HEK293 (cell line): Measurements from ENCODE around the gene IGFL2.

ENCODE experiments used
- CTCF ChIA-PET: fragments of 350-600 bp; formaldehyde crosslinking; extraction: SDS; loops from one replicate; lab custom pipeline; 2021; ENCODE audit warnings: antibody characterized with exemption; lab: Yijun Ruan, JAX
- POLR2A ChIA-PET: fragments of 300-600 bp; formaldehyde crosslinking; extraction: SDS; loops from one replicate; lab custom pipeline; 2020; ENCODE audit warnings: antibody characterized with exemption, inconsistent platforms; lab: Yijun Ruan, JAX
- H3K27ac ChIP-seq: fragments of 200-500 bp; sonication (Bioruptor generic); 2 replicates; pipeline ENCODE4 v1.5.1; 2014; ENCODE audit warnings: low read depth, low read length, control low read depth, inconsistent platforms; ENCODE audit errors: extremely low read depth
- H3K36me3 ChIP-seq, 2 experiments: fragments of 200-500 bp in 1 of 2; sonication (Bioruptor generic) in 1 of 2; 1 replicate in 1 of 2; 2 replicates in 1 of 2; pipeline ENCODE4 v1.5.1; 2014 to 2017; ENCODE audit warnings: inconsistent platforms in 2 of 2, low read length in 2 of 2; ENCODE audit not compliant: control insufficient read depth in 2 of 2, insufficient read depth in 1 of 2
- H3K4me1 ChIP-seq: fragments of 200-500 bp; sonication (Bioruptor generic); 2 replicates; pipeline ENCODE4 v1.5.1; 2014; ENCODE audit warnings: mild to moderate bottlenecking, low read length, inconsistent platforms; ENCODE audit not compliant: control insufficient read depth, insufficient read depth
- H3K4me3 ChIP-seq: 2 replicates; pipeline ENCODE4 v1.5.1; 2011; ENCODE audit warnings: low read depth, mild to moderate bottlenecking, control low read depth, low read length, moderate library complexity
- H3K9me3 ChIP-seq: fragments of 200-500 bp; sonication (Bioruptor generic); 2 replicates; pipeline ENCODE4 v1.5.1; 2014; ENCODE audit warnings: low read depth, low read length, inconsistent platforms; ENCODE audit not compliant: control insufficient read depth, insufficient read depth
- GLI2 ChIP-seq: fragments of 450-650 bp; formaldehyde crosslinking; IDR thresholded peaks from 2 replicates; pipeline ENCODE4; 2017; ENCODE audit warnings: missing biosample characterization, missing genetic modification characterization, low read depth, borderline replicate concordance
- MZF1 ChIP-seq: fragments of 450-650 bp; formaldehyde crosslinking; IDR thresholded peaks from 2 replicates; pipeline ENCODE4 v1.5.1; 2017; ENCODE audit warnings: missing biosample characterization, missing genetic modification characterization, borderline replicate concordance
- RBAK ChIP-seq: fragments of 450-650 bp; formaldehyde crosslinking; IDR thresholded peaks from 2 replicates; pipeline ENCODE4 v1.5.1; 2016; ENCODE audit warnings: missing biosample characterization, missing genetic modification characterization
- SALL2 ChIP-seq: fragments of 450-650 bp; formaldehyde crosslinking; IDR thresholded peaks from 2 replicates; pipeline ENCODE4 v1.5.0; 2017; ENCODE audit warnings: missing biosample characterization, mild to moderate bottlenecking, missing genetic modification characterization, borderline replicate concordance
- YY2 ChIP-seq: fragments of 450-650 bp; formaldehyde crosslinking; IDR thresholded peaks from 2 replicates; pipeline ENCODE4 v1.5.1; 2016; ENCODE audit warnings: missing biosample characterization, missing genetic modification characterization
- ZBTB20 ChIP-seq: fragments of 450-650 bp; formaldehyde crosslinking; IDR thresholded peaks from 2 replicates; pipeline ENCODE4 v1.5.1; 2016; ENCODE audit warnings: missing biosample characterization, missing genetic modification characterization
- ZFP3 ChIP-seq: fragments of 450-650 bp; formaldehyde crosslinking; IDR thresholded peaks from 2 replicates; pipeline ENCODE4 v1.5.1; 2016; ENCODE audit warnings: low read depth, missing biosample characterization, missing genetic modification characterization
- ZFP69B ChIP-seq: fragments of 450-650 bp; formaldehyde crosslinking; IDR thresholded peaks from 2 replicates; pipeline ENCODE4 v1.5.1; 2016; ENCODE audit warnings: missing biosample characterization, missing genetic modification characterization
- ZIC2 ChIP-seq: fragments of 450-650 bp; formaldehyde crosslinking; IDR thresholded peaks from 2 replicates; pipeline ENCODE4 v1.5.1; 2016; ENCODE audit warnings: missing biosample characterization, missing genetic modification characterization
- ZNF280C ChIP-seq: fragments of 450-650 bp; formaldehyde crosslinking; IDR thresholded peaks from 2 replicates; pipeline ENCODE4 v1.5.1; 2016; ENCODE audit warnings: missing biosample characterization, missing genetic modification characterization
- ZNF292 ChIP-seq: fragments of 450-650 bp; formaldehyde crosslinking; IDR thresholded peaks from 2 replicates; pipeline ENCODE4 v1.5.1; 2016; ENCODE audit warnings: low read depth, missing biosample characterization, missing genetic modification characterization, borderline replicate concordance
- ZNF354C ChIP-seq: fragments of 450-650 bp; formaldehyde crosslinking; IDR thresholded peaks from 2 replicates; pipeline ENCODE4 v1.5.1; 2016; ENCODE audit warnings: missing biosample characterization, missing genetic modification characterization, low read depth, borderline replicate concordance
- ZNF366 ChIP-seq: fragments of 450-650 bp; formaldehyde crosslinking; conservative IDR thresholded peaks from 2 replicates; pipeline ENCODE4 v1.5.1; 2016; ENCODE audit warnings: missing biosample characterization, missing genetic modification characterization
- ZNF394 ChIP-seq: fragments of 450-650 bp; formaldehyde crosslinking; IDR thresholded peaks from 2 replicates; pipeline ENCODE4 v1.5.1; 2016; ENCODE audit warnings: missing biosample characterization, missing genetic modification characterization, mild to moderate bottlenecking, moderate library complexity, borderline replicate concordance
- ZNF514 ChIP-seq: fragments of 450-650 bp; formaldehyde crosslinking; IDR thresholded peaks from 2 replicates; pipeline ENCODE4 v1.5.1; 2016; ENCODE audit warnings: missing biosample characterization, missing genetic modification characterization
- ZNF530 ChIP-seq: fragments of 450-650 bp; formaldehyde crosslinking; IDR thresholded peaks from 2 replicates; pipeline ENCODE4 v1.5.1; 2016; ENCODE audit warnings: low read depth, missing biosample characterization, missing genetic modification characterization
- ZNF558 ChIP-seq: fragments of 450-650 bp; formaldehyde crosslinking; IDR thresholded peaks from 2 replicates; pipeline ENCODE4 v1.5.1; 2016; ENCODE audit warnings: missing biosample characterization, missing genetic modification characterization
- ZNF571 ChIP-seq: fragments of 450-650 bp; formaldehyde crosslinking; IDR thresholded peaks from 2 replicates; pipeline ENCODE4 v1.5.0; 2017; ENCODE audit warnings: missing biosample characterization, missing genetic modification characterization
- ZNF585B ChIP-seq: fragments of 450-650 bp; formaldehyde crosslinking; IDR thresholded peaks from 2 replicates; pipeline ENCODE4 v1.5.1; 2016; ENCODE audit warnings: missing biosample characterization, missing genetic modification characterization
- ZNF610 ChIP-seq: fragments of 450-650 bp; formaldehyde crosslinking; IDR thresholded peaks from 2 replicates; pipeline ENCODE4 v1.5.1; 2016; ENCODE audit warnings: missing biosample characterization, missing genetic modification characterization, borderline replicate concordance
- ZNF623 ChIP-seq: fragments of 450-650 bp; formaldehyde crosslinking; IDR thresholded peaks from 2 replicates; pipeline ENCODE4 v1.5.1; 2016; ENCODE audit warnings: missing biosample characterization, missing genetic modification characterization
- ZNF626 ChIP-seq: fragments of 450-650 bp; sonication (Bioruptor Pico); formaldehyde crosslinking; IDR thresholded peaks from 2 replicates; pipeline ENCODE4 v1.5.1; 2018; ENCODE audit warnings: missing biosample characterization, missing genetic modification characterization, inconsistent platforms
- ZNF768 ChIP-seq: fragments of 450-650 bp; formaldehyde crosslinking; IDR thresholded peaks from 2 replicates; pipeline ENCODE4 v1.5.1; 2018; ENCODE audit warnings: missing biosample characterization, mild to moderate bottlenecking, missing genetic modification characterization
- ZNF776 ChIP-seq: fragments of 450-650 bp; formaldehyde crosslinking; IDR thresholded peaks from 2 replicates; pipeline ENCODE4 v1.5.0; 2017; ENCODE audit warnings: missing biosample characterization, missing genetic modification characterization, borderline replicate concordance

The IGFL2 gene

DNA sequence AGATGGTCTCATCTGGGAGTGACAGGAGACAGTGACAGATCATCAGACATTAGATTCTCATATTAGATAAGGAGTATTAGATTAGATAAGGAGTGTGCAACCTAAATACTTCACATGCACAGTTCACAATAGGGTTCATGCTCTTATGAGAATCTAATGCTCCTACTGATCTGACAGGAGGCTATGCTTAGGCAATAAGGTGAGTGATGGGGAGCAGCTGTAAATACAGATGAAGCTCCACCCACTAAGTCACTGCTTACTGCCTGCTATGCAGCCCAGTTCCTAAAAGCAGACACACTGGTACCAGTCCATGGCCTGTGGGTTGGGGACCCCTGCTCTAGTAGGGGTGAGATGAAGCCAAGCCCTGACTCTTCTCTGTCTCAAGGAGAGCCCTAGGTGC is 13.5 kb upstream of the IGFL2 start:
- no peak for TF ChIP-seq ZNF585B (tag by site-specific recombination)
- TF ChIP-seq ZNF558, result no peak
- peak; percentile 28; the same call in 1 of the 2 replicates for TF ChIP-seq ZNF394 (tag by site-specific recombination)
- POLR2A ChIA-PET, result no interaction called here
- Histone ChIP-seq H3K27ac (no peak overlapping the region), H3K36me3 (no peaks in the 10 kb centered on the region), H3K9me3 (no peaks in the 10 kb centered on the region; the same call in 1 of the 2 replicates), H3K4me3 (no peak overlapping the region), H3K4me1 (peaks cover 10% of the 10 kb centered on the region)
- CTCF ChIA-PET, result interaction anchor here (0.6 to 2.4 kb wide), 5 partner anchors 52 to 265 kb away, joined by 3 to 5 read pairs (median 3); no protein-coding TSS in a partner anchor

GRCh38 chr19:46137915-46138473 is 10.0 kb upstream of the IGFL2 start:
- H3K4me3 ChIP-seq, result no peak overlapping the region
- ChIA-PET POLR2A (interaction anchor here (1.1 kb wide), 1 partner anchor 10 kb away, joined by 3 read pairs; the partner anchor contains the start of gene IGFL2), CTCF (no interaction called here)
- TF ChIP-seq ZNF366 (tag by site-specific recombination) (no peak), ZNF626 (tag by site-specific recombination) (no peak), ZFP69B (tag by site-specific recombination) (no peak)
- no peak overlapping the region for H3K27ac ChIP-seq
- no peaks in the 10 kb centered on the region; the same call in 1 of the 2 replicates for H3K9me3 ChIP-seq
- peaks cover 10% of the 10 kb centered on the region for H3K4me1 ChIP-seq
- no peaks in the 10 kb centered on the region for H3K36me3 ChIP-seq

GRCh38 chr19:46141421-46141820 is 6.6 kb upstream of the IGFL2 start:
- Histone ChIP-seq H3K9me3 (no peaks in the 10 kb centered on the region), H3K4me3 (no peak overlapping the region), H3K36me3 (no peaks in the 10 kb centered on the region), H3K4me1 (no peaks in the 10 kb centered on the region), H3K27ac (no peak overlapping the region)
- TF ChIP-seq ZFP3 (tag by site-specific recombination) (no peak), ZIC2 (tag by site-specific recombination) (no peak), GLI2 (tag by site-specific recombination) (no peak), ZNF626 (tag by site-specific recombination) (no peak), ZNF768 (tag by site-specific recombination) (no peak), ZNF610 (no peak), ZNF623 (no peak)
- CTCF ChIA-PET, result no interaction called here
- POLR2A ChIA-PET, result no interaction called here

DNA sequence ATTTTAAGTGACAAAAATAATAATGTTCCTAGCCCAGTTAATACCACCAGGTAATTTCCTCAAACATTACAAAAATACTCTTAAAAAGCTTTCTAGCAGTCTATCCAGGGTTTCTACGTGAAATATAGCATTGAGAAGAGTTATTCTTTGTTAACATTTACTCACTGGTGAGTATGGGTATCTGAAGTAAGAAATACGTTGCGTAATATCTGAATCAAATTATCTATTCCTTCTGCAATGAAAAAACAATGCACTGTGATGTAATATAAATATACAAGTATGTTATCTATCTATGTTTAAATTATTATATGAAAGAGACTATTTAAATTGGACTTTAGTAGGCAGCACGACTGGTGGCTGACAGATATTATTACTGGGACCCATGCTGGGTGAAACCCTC is 5.7 kb upstream of the IGFL2 start:
- POLR2A ChIA-PET, result no interaction called here

More for the DNA sequence above, 5.7 kb upstream of the IGFL2 start:
- CTCF ChIA-PET, result interaction anchor here (0.6 to 1.2 kb wide), 2 partner anchors 13 to 63 kb away, joined by 3 read pairs; no protein-coding TSS in a partner anchor
- Histone ChIP-seq H3K27ac (no peak overlapping the region), H3K9me3 (no peaks in the 10 kb centered on the region), H3K4me3 (no peak overlapping the region), H3K36me3 (no peaks in the 10 kb centered on the region), H3K4me1 (peaks cover 4% of the 10 kb centered on the region; the same call in 1 of the 2 replicates)
- TF ChIP-seq ZNF354C, result no peak
- TF ChIP-seq ZNF776 (tag by site-specific recombination), result no peak
- TF ChIP-seq YY2 (tag by site-specific recombination), result no peak
- no peak for TF ChIP-seq RBAK
- no peak for TF ChIP-seq ZNF514 (tag by site-specific recombination)
- no peak for TF ChIP-seq ZBTB20
- no peak for TF ChIP-seq ZNF280C (tag by site-specific recombination)
- TF ChIP-seq ZNF571, result no peak
- no peak for TF ChIP-seq MZF1 (tag by site-specific recombination)
- no peak for TF ChIP-seq ZNF292
- no peak for TF ChIP-seq SALL2 (tag by site-specific recombination)
- TF ChIP-seq ZNF530 (tag by site-specific recombination), result no peak
